ENCODE measurements around the gene CFAP119.

Gene CFAP119

GRCh38 chr16:30738984-30739951, 22.6 kb downstream of the CFAP119 start:
- no peak for DNase-seq

GRCh38 chr16:30737794-30738648, 23.8 kb downstream of the CFAP119 start:
- no peak for DNase-seq

GRCh38 chr16:30736995-30737793, 24.7 kb downstream of the CFAP119 start:
- DNase-seq: no peak

- no peak for DNase-seq
These were observed 30.5 kb downstream of the CFAP119 start for GRCh38 chr16:30731411-30731810.

- no peak for DNase-seq
These were observed 32.8 kb downstream of the CFAP119 start for GRCh38 chr16:30728899-30729672.

- DNase-seq: no peak
These were observed 33.5 kb downstream of the CFAP119 start for GRCh38 chr16:30728321-30728720.

- no peak for DNase-seq
These were observed 36.5 kb downstream of the CFAP119 start for GRCh38 chr16:30725418-30725792.

- no peak for DNase-seq
These were observed 37.0 kb downstream of the CFAP119 start for GRCh38 chr16:30724641-30725417.

- DNase-seq: no peak
These were observed 38.0 kb downstream of the CFAP119 start for GRCh38 chr16:30723725-30724355.

- no peak for DNase-seq
These were observed 38.9 kb downstream of the CFAP119 start for GRCh38 chr16:30722916-30723315.

- no peak for DNase-seq
These were observed 39.4 kb downstream of the CFAP119 start for GRCh38 chr16:30722443-30722842.

GRCh38 chr16:30721606-30722005, 40.3 kb downstream of the CFAP119 start:
- no peak for DNase-seq

- no peak for DNase-seq
These were observed 40.7 kb downstream of the CFAP119 start for GRCh38 chr16:30721167-30721566.

- no peak for DNase-seq
These were observed 41.2 kb downstream of the CFAP119 start for GRCh38 chr16:30720694-30721093.

- DNase-seq: no peak
These were observed 41.8 kb downstream of the CFAP119 start for GRCh38 chr16:30720086-30720485.

GRCh38 chr16:30715750-30716445, 46.0 kb downstream of the CFAP119 start:
- DNase-seq: no peak

GRCh38 chr16:30711712-30712111, 50.1 kb downstream of the CFAP119 start:
- no peak for DNase-seq

GRCh38 chr16:30710971-30711370, 50.9 kb downstream of the CFAP119 start:
- DNase-seq: no peak
